HepG2 (cell line): ENCODE results near the gene PSPH. TPM values are rescaled to one million over a fixed set of nuclear protein-coding genes. Genes with fewer than 3 reads are reported as not detected.

Experiments
- ASH2L ChIP-seq: fragments of 300-600, 200-600 bp; sonication (generic); IDR thresholded peaks from 2 replicates; pipeline ENCODE4 v1.7.0; 2017; ENCODE audit warnings: low read depth, mild to moderate bottlenecking, moderate library complexity, mixed read lengths, low read length; ENCODE audit not compliant: insufficient read length
- BCL6 ChIP-seq: IDR thresholded peaks from 2 replicates; pipeline ENCODE4 v1.6.1; 2016; ENCODE audit warnings: missing genetic modification reagents, missing compliant biosample characterization
- FOSL2 ChIP-seq: sonication (generic); formaldehyde crosslinking; IDR thresholded peaks from 2 replicates; pipeline ENCODE4 v1.4.0; 2020; ENCODE audit warnings: missing genetic modification reagents
- FOXA3 ChIP-seq: IDR thresholded peaks from 2 replicates; pipeline ENCODE4 v1.6.1; 2016; ENCODE audit warnings: missing genetic modification reagents, missing compliant biosample characterization
- HMG20A ChIP-seq: IDR thresholded peaks from 2 replicates; pipeline ENCODE4 v1.6.1; 2016; ENCODE audit warnings: borderline replicate concordance
- HNF4G ChIP-seq, 2 experiments: sonication (generic) in 1 of 2; formaldehyde crosslinking in 1 of 2; IDR thresholded peaks; 2 replicates each; pipeline versions ENCODE4 v1.4.0 to v1.6.1; 2011 to 2020; ENCODE audit warnings: borderline replicate concordance in 2 of 2, low read depth in 2 of 2, mild to moderate bottlenecking in 2 of 2, low read length in 1 of 2, missing genetic modification reagents in 1 of 2, moderate library complexity in 1 of 2
- JUNB ChIP-seq: sonication (generic); formaldehyde crosslinking; IDR thresholded peaks from 2 replicates; pipeline ENCODE4 v1.8.0; 2022; ENCODE audit warnings: missing genetic modification reagents, mild to moderate bottlenecking, borderline replicate concordance
- KLF16 ChIP-seq, 2 experiments: sonication (generic) in 1 of 2; formaldehyde crosslinking in 1 of 2; IDR thresholded peaks; 2 replicates each; pipeline versions ENCODE4 v1.6.1 to v1.8.0; 2016 to 2023; ENCODE audit warnings: missing genetic modification reagents in 2 of 2, missing compliant biosample characterization in 1 of 2
- MIER3 ChIP-seq: IDR thresholded peaks from 2 replicates; pipeline ENCODE4 v1.6.1; 2016; ENCODE audit warnings: missing compliant biosample characterization, borderline replicate concordance
- RFX3 ChIP-seq: IDR thresholded peaks from 2 replicates; pipeline ENCODE4 v1.6.1; 2016; ENCODE audit warnings: missing biosample characterization, missing genetic modification reagents
- SOX6 ChIP-seq, 2 experiments: fragments of 450-650 bp in 1 of 2; sonication (generic) in 1 of 2; formaldehyde crosslinking in 1 of 2; IDR thresholded peaks; 2 replicates each; pipeline versions ENCODE4 v1.4.0 to v1.6.1; 2017 to 2020; ENCODE audit warnings: antibody characterized with exemption in 1 of 2, mild to moderate bottlenecking in 1 of 2, missing genetic modification reagents in 1 of 2
- TEAD3 ChIP-seq: optimal IDR thresholded peaks from 2 replicates; pipeline ENCODE3; 2016; ENCODE audit warnings: borderline replicate concordance
- ZGPAT ChIP-seq: IDR thresholded peaks from 2 replicates; pipeline ENCODE4 v1.6.1; 2016; ENCODE audit warnings: mild to moderate bottlenecking
- ZNF317 ChIP-seq: sonication (generic); formaldehyde crosslinking; IDR thresholded peaks from 2 replicates; pipeline ENCODE4 v1.5.0; 2020; ENCODE audit warnings: mild to moderate bottlenecking, missing genetic modification reagents
- ZNF501 ChIP-seq: sonication (generic); formaldehyde crosslinking; IDR thresholded peaks from 2 replicates; pipeline ENCODE4 v1.5.1; 2020; ENCODE audit warnings: mild to moderate bottlenecking, moderate library complexity, missing genetic modification reagents
- polyA plus RNA-seq, 8 experiments: library from polyadenylated mRNA; depleted of rRNA in 3 of 8; stranded (reverse) in 7 of 8; unstranded in 1 of 8; fragments of >200 nt; fragmentation: Illumina TruSeq in 4 of 8; extraction: Trizol in 4 of 8; gene quantifications; 2 replicates each; pipeline versions ENCODE4 v1.2.1 to v1.2.3, GENCODE V29; 2011 to 2016; ENCODE audit warnings: low read depth in 4 of 8, missing spikeins in 1 of 8, mixed read lengths in 1 of 8; ENCODE audit not compliant: insufficient read depth in 1 of 8
- total RNA-seq, 5 experiments: library from RNA; depleted of rRNA; stranded (reverse); fragments of >200 nt; fragmentation: Illumina TruSeq; extraction: Trizol; gene quantifications; 2 replicates each; pipeline ENCODE4 v1.2.3, GENCODE V29; 2016; ENCODE audit warnings: low read depth in 1 of 5
- TF ChIP-seq, protein P1 (sequence below): sonication (generic); formaldehyde crosslinking; IDR thresholded peaks from 2 replicates; pipeline ENCODE4 v1.4.0; 2020; ENCODE audit warnings: mild to moderate bottlenecking, missing genetic modification reagents
- TF ChIP-seq, protein P2 (sequence below): sonication (generic); formaldehyde crosslinking; IDR thresholded peaks from 2 replicates; pipeline ENCODE4 v1.5.0; 2020; ENCODE audit warnings: missing genetic modification reagents, mild to moderate bottlenecking, borderline replicate concordance

PSPH gene
- total and polyA plus RNA-seq, 2 of the 13 experiments (the other 11 are each of a cell fraction or from before 2014, with no cell fraction given) = 85.5 to 124 TPM

- TF ChIP-seq, protein P1, sequence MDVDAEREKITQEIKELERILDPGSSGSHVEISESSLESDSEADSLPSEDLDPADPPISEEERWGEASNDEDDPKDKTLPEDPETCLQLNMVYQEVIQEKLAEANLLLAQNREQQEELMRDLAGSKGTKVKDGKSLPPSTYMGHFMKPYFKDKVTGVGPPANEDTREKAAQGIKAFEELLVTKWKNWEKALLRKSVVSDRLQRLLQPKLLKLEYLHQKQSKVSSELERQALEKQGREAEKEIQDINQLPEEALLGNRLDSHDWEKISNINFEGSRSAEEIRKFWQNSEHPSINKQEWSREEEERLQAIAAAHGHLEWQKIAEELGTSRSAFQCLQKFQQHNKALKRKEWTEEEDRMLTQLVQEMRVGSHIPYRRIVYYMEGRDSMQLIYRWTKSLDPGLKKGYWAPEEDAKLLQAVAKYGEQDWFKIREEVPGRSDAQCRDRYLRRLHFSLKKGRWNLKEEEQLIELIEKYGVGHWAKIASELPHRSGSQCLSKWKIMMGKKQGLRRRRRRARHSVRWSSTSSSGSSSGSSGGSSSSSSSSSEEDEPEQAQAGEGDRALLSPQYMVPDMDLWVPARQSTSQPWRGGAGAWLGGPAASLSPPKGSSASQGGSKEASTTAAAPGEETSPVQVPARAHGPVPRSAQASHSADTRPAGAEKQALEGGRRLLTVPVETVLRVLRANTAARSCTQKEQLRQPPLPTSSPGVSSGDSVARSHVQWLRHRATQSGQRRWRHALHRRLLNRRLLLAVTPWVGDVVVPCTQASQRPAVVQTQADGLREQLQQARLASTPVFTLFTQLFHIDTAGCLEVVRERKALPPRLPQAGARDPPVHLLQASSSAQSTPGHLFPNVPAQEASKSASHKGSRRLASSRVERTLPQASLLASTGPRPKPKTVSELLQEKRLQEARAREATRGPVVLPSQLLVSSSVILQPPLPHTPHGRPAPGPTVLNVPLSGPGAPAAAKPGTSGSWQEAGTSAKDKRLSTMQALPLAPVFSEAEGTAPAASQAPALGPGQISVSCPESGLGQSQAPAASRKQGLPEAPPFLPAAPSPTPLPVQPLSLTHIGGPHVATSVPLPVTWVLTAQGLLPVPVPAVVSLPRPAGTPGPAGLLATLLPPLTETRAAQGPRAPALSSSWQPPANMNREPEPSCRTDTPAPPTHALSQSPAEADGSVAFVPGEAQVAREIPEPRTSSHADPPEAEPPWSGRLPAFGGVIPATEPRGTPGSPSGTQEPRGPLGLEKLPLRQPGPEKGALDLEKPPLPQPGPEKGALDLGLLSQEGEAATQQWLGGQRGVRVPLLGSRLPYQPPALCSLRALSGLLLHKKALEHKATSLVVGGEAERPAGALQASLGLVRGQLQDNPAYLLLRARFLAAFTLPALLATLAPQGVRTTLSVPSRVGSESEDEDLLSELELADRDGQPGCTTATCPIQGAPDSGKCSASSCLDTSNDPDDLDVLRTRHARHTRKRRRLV (CRISPR knock-in tag) = no peak
- TF ChIP-seq ZNF317 (CRISPR knock-in tag) (0 out of 2 replicates have a peak, but pooled peaks have one; percentile 38), ZGPAT (CRISPR knock-in tag) (peak; percentile 68), FOXA3 (peak; percentile 63), RFX3 (CRISPR knock-in tag) (no peak), HNF4G (IDR thresholded peaks at IDR 0.05; ENCODE audit: borderline replicate concordance, low read depth, low read length) (peak; percentile 46; the same call in 1 of the 2 replicates), HNF4G (CRISPR knock-in tag; IDR thresholded peaks at IDR 0.05; ENCODE audit: borderline replicate concordance, low read depth) (no peak; the same call in 1 of the 2 replicates), TEAD3 (CRISPR knock-in tag) (peak; percentile 87), BCL6 (peak; percentile 69), HMG20A (CRISPR knock-in tag) (peak; percentile 56; the same call in 1 of the 2 replicates), JUNB (CRISPR knock-in tag) (peak; percentile 25; the same call in 1 of the 2 replicates), FOSL2 (peak; percentile 73), ASH2L (peak; percentile 48), KLF16 (CRISPR knock-in tag; IDR thresholded peaks at IDR 0.05) (0 out of 4 replicates have a peak, but pooled peaks of 1 of the 2 experiments have one; percentile 52), MIER3 (peak; percentile 60; the same call in 1 of the 2 replicates), SOX6 (IDR thresholded peaks at IDR 0.05) (no peak), SOX6 (CRISPR knock-in tag; IDR thresholded peaks at IDR 0.05) (peak; percentile 78), ZNF501 (CRISPR knock-in tag) (peak; percentile 68)
- TF ChIP-seq, protein P2, sequence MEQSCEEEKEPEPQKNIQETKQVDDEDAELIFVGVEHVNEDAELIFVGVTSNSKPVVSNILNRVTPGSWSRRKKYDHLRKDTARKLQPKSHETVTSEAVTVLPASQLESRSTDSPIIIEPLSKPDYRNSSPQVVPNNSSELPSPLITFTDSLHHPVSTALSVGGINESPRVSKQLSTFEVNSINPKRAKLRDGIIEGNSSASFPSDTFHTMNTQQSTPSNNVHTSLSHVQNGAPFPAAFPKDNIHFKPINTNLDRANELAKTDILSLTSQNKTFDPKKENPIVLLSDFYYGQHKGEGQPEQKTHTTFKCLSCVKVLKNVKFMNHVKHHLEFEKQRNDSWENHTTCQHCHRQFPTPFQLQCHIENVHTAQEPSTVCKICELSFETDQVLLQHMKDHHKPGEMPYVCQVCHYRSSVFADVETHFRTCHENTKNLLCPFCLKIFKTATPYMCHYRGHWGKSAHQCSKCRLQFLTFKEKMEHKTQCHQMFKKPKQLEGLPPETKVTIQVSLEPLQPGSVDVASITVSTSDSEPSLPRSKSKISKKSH (CRISPR knock-in tag) = no peak
Measured at GRCh38 chr7:55996856-55997500, 54.3 kb downstream of the PSPH start (continued).
